Measurements from ENCODE around the gene SLC22A12. TPM values are rescaled to one million over a fixed set of nuclear protein-coding genes. Genes with fewer than 3 reads are reported as not detected.
"Not testable (repeated sequence)": the region's sequence is repeated elsewhere in the genome, so short reads cannot be mapped to it uniquely, and the experiment has no call there.

SLC22A12 gene
- total RNA-seq, 4 donors from 2014 or later: not detected

- peaks cover 0 to 5% (median 0%) of the 10 kb centered on the region in 3 donors for H3K4me1 ChIP-seq
- no peaks in the 10 kb centered on the region for H3K36me3 ChIP-seq
- peaks cover 0 to 20% (median 0%) of the 10 kb centered on the region in 4 donors for H3K27me3 ChIP-seq
- no peaks in the 10 kb centered on the region for H3K9me3 ChIP-seq
- H3K27ac ChIP-seq: no peak overlapping the region
- intact Hi-C loops (cut with DNase I): no loop called here
- DNase-seq: no peak
- no peak overlapping the region for H3K4me3 ChIP-seq
- TF ChIP-seq POLR2A (IDR thresholded peaks at IDR 0.05) (no peak), CTCF (IDR thresholded peaks at IDR 0.05) (no peak)
- 56 to 70% methylated on average over 10 to 14 of the region's 15 CpGs for WGBS, 2 donors
Measured at GRCh38 chr11:64560139-64560771, 30.8 kb upstream of the SLC22A12 start.

- peaks cover 0 to 20% (median 0%) of the 10 kb centered on the region in 4 donors for H3K27me3 ChIP-seq
- no peak for DNase-seq
- H3K4me1 ChIP-seq: peaks cover 0 to 2% (median 0%) of the 10 kb centered on the region in 3 donors
- TF ChIP-seq CTCF (IDR thresholded peaks at IDR 0.05) (no peak), POLR2A (IDR thresholded peaks at IDR 0.05) (no peak)
- no peak overlapping the region for H3K4me3 ChIP-seq
- intact Hi-C loops (cut with DNase I): no loop called here
- H3K9me3 ChIP-seq: no peaks in the 10 kb centered on the region
- 90 to 100% methylated on average over 1 to 9 of the region's 16 CpGs for whole genome bisulfite sequencing, 2 donors
- no peaks in the 10 kb centered on the region for H3K36me3 ChIP-seq
- H3K27ac ChIP-seq: no peak overlapping the region
Measured at GRCh38 chr11:64560941-64561340, 30.1 kb upstream of the SLC22A12 start.

GRCh38 chr11:64561429-64561828 is 29.6 kb upstream of the SLC22A12 start:
- H3K9me3 ChIP-seq; DNase-seq; H3K4me1 ChIP-seq; intact Hi-C loops (cut with DNase I); H3K27ac ChIP-seq; H3K4me3 ChIP-seq; H3K36me3 ChIP-seq: not testable (repeated sequence)
- peaks cover 0 to 20% (median 0%) of the 10 kb centered on the region in 4 donors for H3K27me3 ChIP-seq
- 77 to 81% methylated on average over 2 to 3 of the region's 3 CpGs for WGBS, 2 donors

- no peak for DNase-seq
- Histone ChIP-seq H3K36me3 (no peaks in the 10 kb centered on the region), H3K27ac (no peak overlapping the region), H3K4me3 (no peak overlapping the region), H3K4me1 (peaks cover 0 to 14% (median 0%) of the 10 kb centered on the region in 3 donors), H3K27me3 (peaks cover 0 to 20% (median 0%) of the 10 kb centered on the region in 4 donors), H3K9me3 (no peaks in the 10 kb centered on the region)
- 70 to 84% methylated on average over 6 to 8 of the region's 29 CpGs for WGBS, 2 donors
- TF ChIP-seq CTCF (IDR thresholded peaks at IDR 0.05) (no peak), POLR2A (IDR thresholded peaks at IDR 0.05) (no peak)
- intact Hi-C loops (cut with DNase I): no loop called here
Measured at GRCh38 chr11:64561984-64562722, 28.9 kb upstream of the SLC22A12 start.

GRCh38 chr11:64562723-64563351 is 28.2 kb upstream of the SLC22A12 start:
- H3K9me3 ChIP-seq: no peaks in the 10 kb centered on the region
- DNase-seq: no peak
- no peak overlapping the region for H3K4me3 ChIP-seq
- peaks cover 0 to 20% (median 0%) of the 10 kb centered on the region in 4 donors for H3K27me3 ChIP-seq
- WGBS, 2 donors: 89 to 91% methylated on average over 15 of the region's 15 CpGs
- no peaks in the 10 kb centered on the region for H3K36me3 ChIP-seq
- no peak for TF ChIP-seq CTCF (IDR thresholded peaks at IDR 0.05)
- no peak for TF ChIP-seq POLR2A (IDR thresholded peaks at IDR 0.05)
- H3K27ac ChIP-seq: no peak overlapping the region
- intact Hi-C loops (cut with DNase I): no loop called here
- peaks cover 0 to 16% (median 0%) of the 10 kb centered on the region in 3 donors for H3K4me1 ChIP-seq
